ENCODE data around the gene PRKN.

PRKN gene

DNA sequence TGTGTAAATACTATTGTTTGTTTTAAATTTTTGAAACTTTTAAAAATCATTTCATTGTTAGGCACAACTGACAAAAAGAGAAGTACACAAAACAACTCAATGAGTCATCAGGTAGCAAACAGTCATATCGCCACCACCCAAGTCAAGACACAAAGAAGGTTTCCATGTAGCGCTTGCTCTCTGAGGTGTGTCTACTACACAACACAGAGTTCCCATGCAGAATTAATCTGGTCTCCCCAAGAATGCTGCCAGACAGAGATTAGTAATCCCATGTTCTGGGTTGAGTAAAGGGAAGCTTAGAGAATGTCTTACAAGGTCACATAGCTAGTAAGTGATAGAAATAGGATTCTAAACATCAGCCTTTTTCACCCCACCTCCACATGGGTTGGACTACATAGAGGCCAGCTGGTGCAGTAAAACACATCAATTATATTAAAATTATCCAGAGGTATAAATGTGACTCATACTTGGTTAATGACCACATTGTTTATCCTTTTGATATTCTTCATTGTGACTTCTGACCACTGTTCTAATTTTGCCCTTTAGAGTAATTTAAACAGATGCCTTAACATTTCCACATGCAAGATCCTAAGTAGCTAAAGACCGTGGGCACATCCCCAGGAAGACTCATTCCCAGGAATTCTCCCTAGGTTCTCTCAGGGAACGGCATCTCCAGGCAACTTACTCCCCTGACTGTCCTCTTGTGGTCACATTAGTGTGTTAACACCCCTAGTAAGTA is 413.5 kb downstream of the PRKN start:
- no peaks in the 10 kb centered on the region for H3K9me2 ChIP-seq (replicated peaks; ENCODE audit: insufficient read depth, low read length)
- TF ChIP-seq, protein P1, sequence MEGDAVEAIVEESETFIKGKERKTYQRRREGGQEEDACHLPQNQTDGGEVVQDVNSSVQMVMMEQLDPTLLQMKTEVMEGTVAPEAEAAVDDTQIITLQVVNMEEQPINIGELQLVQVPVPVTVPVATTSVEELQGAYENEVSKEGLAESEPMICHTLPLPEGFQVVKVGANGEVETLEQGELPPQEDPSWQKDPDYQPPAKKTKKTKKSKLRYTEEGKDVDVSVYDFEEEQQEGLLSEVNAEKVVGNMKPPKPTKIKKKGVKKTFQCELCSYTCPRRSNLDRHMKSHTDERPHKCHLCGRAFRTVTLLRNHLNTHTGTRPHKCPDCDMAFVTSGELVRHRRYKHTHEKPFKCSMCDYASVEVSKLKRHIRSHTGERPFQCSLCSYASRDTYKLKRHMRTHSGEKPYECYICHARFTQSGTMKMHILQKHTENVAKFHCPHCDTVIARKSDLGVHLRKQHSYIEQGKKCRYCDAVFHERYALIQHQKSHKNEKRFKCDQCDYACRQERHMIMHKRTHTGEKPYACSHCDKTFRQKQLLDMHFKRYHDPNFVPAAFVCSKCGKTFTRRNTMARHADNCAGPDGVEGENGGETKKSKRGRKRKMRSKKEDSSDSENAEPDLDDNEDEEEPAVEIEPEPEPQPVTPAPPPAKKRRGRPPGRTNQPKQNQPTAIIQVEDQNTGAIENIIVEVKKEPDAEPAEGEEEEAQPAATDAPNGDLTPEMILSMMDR (IDR thresholded peaks at IDR 0.05; ENCODE audit: low read length), result no peak
- no peak for TF ChIP-seq EZH2phosphoT487 (IDR thresholded peaks at IDR 0.05; ENCODE audit: low read length)
- TF ChIP-seq EZH2 (optimal IDR thresholded peaks at IDR 0.05; ENCODE audit: low read depth, low read length), result no peak

DNA sequence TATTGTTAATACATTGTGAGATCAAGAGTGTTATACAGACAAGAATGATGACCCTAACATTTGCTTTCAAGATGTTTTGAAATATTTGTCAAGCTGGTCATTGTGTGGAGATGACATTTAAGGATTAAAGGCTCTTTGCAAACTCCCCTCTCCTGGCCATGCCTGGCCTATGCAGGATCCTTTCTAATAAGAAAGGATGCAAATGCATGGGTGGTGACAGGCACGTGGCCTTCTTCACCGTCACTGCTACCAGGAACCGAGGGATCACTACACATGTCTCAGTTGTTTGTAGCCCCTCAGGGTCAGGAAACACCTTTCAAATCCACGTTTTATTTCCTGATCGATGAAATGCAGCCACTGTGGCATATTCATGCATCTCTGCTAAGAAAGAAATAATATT is 419.7 kb downstream of the PRKN start:
- Histone ChIP-seq H3K9me2 (replicated peaks; ENCODE audit: insufficient read depth, low read length) (no peaks in the 10 kb centered on the region), H3K79me2 (ENCODE audit: low read length) (no peaks in the 10 kb centered on the region), H3K9ac (ENCODE audit: low read length) (no peak overlapping the region), H3K27ac (ENCODE audit: low read length) (no peak overlapping the region), H3K36me3 (replicated peaks; ENCODE audit: insufficient read depth, low read length) (no peaks in the 10 kb centered on the region), H3K4me2 (ENCODE audit: low read depth, low read length) (no peak overlapping the region), H3K4me3 (ENCODE audit: low read length) (no peak overlapping the region), H3F3A (ENCODE audit: insufficient read depth, low read length) (no peaks in the 10 kb centered on the region), H2AFZ (ENCODE audit: low read length) (no peak overlapping the region), H3K27me3 (replicated peaks; ENCODE audit: insufficient read depth, low read length) (no peaks in the 10 kb centered on the region), H4K20me1 (ENCODE audit: insufficient read depth, low read length) (no peaks in the 10 kb centered on the region), H3K9me3 (replicated peaks; ENCODE audit: insufficient read depth, low read length) (no peaks in the 10 kb centered on the region), H3K4me1 (ENCODE audit: low read length) (no peaks in the 10 kb centered on the region)
- no peak for DNase-seq
- TF ChIP-seq EZH2phosphoT487 (IDR thresholded peaks at IDR 0.05; ENCODE audit: low read length), result no peak

More for the DNA sequence above, 413.5 kb downstream of the PRKN start:
- H3K36me3 ChIP-seq (replicated peaks; ENCODE audit: insufficient read depth, low read length), result no peaks in the 10 kb centered on the region
- H3K4me1 ChIP-seq (ENCODE audit: low read length), result no peaks in the 10 kb centered on the region
- no peak overlapping the region for H2AFZ ChIP-seq (ENCODE audit: low read length)
- no peaks in the 10 kb centered on the region for H4K20me1 ChIP-seq (ENCODE audit: insufficient read depth, low read length)
- no peak overlapping the region for H3K27ac ChIP-seq (ENCODE audit: low read length)
- H3K9me3 ChIP-seq (replicated peaks; ENCODE audit: insufficient read depth, low read length), result no peaks in the 10 kb centered on the region
- no peaks in the 10 kb centered on the region for H3K27me3 ChIP-seq (replicated peaks; ENCODE audit: insufficient read depth, low read length)
- H3F3A ChIP-seq (ENCODE audit: insufficient read depth, low read length), result no peaks in the 10 kb centered on the region
- no peak overlapping the region for H3K4me3 ChIP-seq (ENCODE audit: low read length)
- H3K4me2 ChIP-seq (ENCODE audit: low read depth, low read length), result no peak overlapping the region
- no peak for DNase-seq
- H3K9ac ChIP-seq (ENCODE audit: low read length), result no peak overlapping the region
- H3K79me2 ChIP-seq (ENCODE audit: low read length), result no peaks in the 10 kb centered on the region

DNA sequence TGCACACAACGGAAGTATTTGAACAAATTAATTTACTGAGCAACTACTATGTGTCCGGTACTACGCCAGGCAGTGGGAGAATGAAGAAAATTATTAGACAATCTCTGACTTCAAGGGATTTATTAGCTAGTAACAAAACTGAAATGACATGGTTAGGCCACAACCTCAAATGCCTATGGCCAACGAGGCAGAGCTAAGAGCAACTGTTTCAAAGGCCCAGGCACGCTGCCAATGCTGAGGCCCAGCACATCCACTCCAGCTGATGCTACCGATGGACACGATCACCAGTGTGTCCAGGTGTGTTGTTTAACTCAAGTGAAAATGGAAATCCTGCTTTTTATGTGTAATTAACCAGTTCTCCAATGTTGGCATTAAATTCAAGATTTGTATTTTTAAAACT is 420.9 kb downstream of the PRKN start:
- Histone ChIP-seq H3K4me1 (ENCODE audit: low read length) (no peaks in the 10 kb centered on the region), H3K4me2 (ENCODE audit: low read depth, low read length) (no peak overlapping the region), H3K4me3 (ENCODE audit: low read length) (no peak overlapping the region), H3K27me3 (replicated peaks; ENCODE audit: insufficient read depth, low read length) (no peaks in the 10 kb centered on the region), H3K9ac (ENCODE audit: low read length) (no peak overlapping the region), H3F3A (ENCODE audit: insufficient read depth, low read length) (no peaks in the 10 kb centered on the region), H3K9me2 (replicated peaks; ENCODE audit: insufficient read depth, low read length) (no peaks in the 10 kb centered on the region), H3K9me3 (replicated peaks; ENCODE audit: insufficient read depth, low read length) (no peaks in the 10 kb centered on the region), H2AFZ (ENCODE audit: low read length) (no peak overlapping the region), H3K36me3 (replicated peaks; ENCODE audit: insufficient read depth, low read length) (no peaks in the 10 kb centered on the region), H3K79me2 (ENCODE audit: low read length) (no peaks in the 10 kb centered on the region), H3K27ac (ENCODE audit: low read length) (no peak overlapping the region), H4K20me1 (ENCODE audit: insufficient read depth, low read length) (no peaks in the 10 kb centered on the region)
- no peak for DNase-seq
- TF ChIP-seq EZH2 (optimal IDR thresholded peaks at IDR 0.05; ENCODE audit: low read depth, low read length) (no peak), EZH2phosphoT487 (IDR thresholded peaks at IDR 0.05; ENCODE audit: low read length) (no peak)
- TF ChIP-seq, protein P1 (IDR thresholded peaks at IDR 0.05; ENCODE audit: low read length), result no peak

DNA sequence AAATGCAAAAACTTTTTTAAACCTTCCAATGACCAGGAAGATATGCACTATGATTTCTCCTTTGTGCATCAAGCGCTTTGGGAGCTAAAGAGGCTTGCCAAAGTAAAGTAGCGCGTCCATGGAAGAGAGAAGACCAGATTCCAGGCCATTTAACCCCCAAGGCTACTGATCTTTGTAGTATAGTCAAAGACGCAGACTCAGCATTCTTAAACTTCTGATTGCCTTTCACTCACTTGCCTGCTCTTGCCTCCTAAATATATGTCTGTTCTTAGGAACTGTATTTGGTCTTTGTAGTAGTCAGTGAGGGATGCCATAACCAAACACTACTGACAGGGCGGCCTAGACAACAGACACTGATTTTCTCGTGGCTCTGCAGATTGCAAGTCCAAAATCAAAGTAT is 426.4 kb downstream of the PRKN start:
- TF ChIP-seq EZH2 (optimal IDR thresholded peaks at IDR 0.05; ENCODE audit: low read depth, low read length), result no peak
- TF ChIP-seq, protein P1 (IDR thresholded peaks at IDR 0.05; ENCODE audit: low read length), result no peak
- TF ChIP-seq EZH2phosphoT487 (IDR thresholded peaks at IDR 0.05; ENCODE audit: low read length), result no peak
- H3F3A ChIP-seq (ENCODE audit: insufficient read depth, low read length), result no peaks in the 10 kb centered on the region
- H3K79me2 ChIP-seq (ENCODE audit: low read length), result no peaks in the 10 kb centered on the region
- H3K36me3 ChIP-seq (replicated peaks; ENCODE audit: insufficient read depth, low read length), result no peaks in the 10 kb centered on the region
- no peak overlapping the region for H3K9ac ChIP-seq (ENCODE audit: low read length)
- no peak overlapping the region for H3K27ac ChIP-seq (ENCODE audit: low read length)
- H3K9me2 ChIP-seq (replicated peaks; ENCODE audit: insufficient read depth, low read length), result no peaks in the 10 kb centered on the region
- no peaks in the 10 kb centered on the region for H4K20me1 ChIP-seq (ENCODE audit: insufficient read depth, low read length)
- no peaks in the 10 kb centered on the region for H3K27me3 ChIP-seq (replicated peaks; ENCODE audit: insufficient read depth, low read length)
- H3K4me1 ChIP-seq (ENCODE audit: low read length), result no peaks in the 10 kb centered on the region
- H3K4me3 ChIP-seq (ENCODE audit: low read length), result no peak overlapping the region
- H3K9me3 ChIP-seq (replicated peaks; ENCODE audit: insufficient read depth, low read length), result no peaks in the 10 kb centered on the region
- no peak for DNase-seq
- H2AFZ ChIP-seq (ENCODE audit: low read length), result no peak overlapping the region
- H3K4me2 ChIP-seq (ENCODE audit: low read depth, low read length), result no peak overlapping the region
